Immature natural killer cell (primary cell): ENCODE data around the gene NMBR. TPM values are rescaled to one million over a fixed set of nuclear protein-coding genes. Genes with fewer than 3 reads are reported as not detected.
A peak's percentile ranks its signal among the peaks of the same experiment; 100 is the strongest.
"Not testable (repeated sequence)": the region's sequence is repeated elsewhere in the genome, so short reads cannot be mapped to it uniquely, and the experiment has no call there.

Source experiments
- DNase-seq, 3 donors: peaks; one replicate each; pipeline ENCODE4 v3.0.0; 2022; ENCODE audit warnings: mixed read lengths in 1 of 3
- H3K27ac Mint-ChIP-seq, 6 donors: one replicate each; pipeline ENCODE4 v1.8.0; 2020; ENCODE audit warnings: mixed read lengths in 6 of 6, mild to moderate bottlenecking in 5 of 6, inconsistent platforms in 4 of 6, moderate library complexity in 3 of 6
- H3K27me3 Mint-ChIP-seq, 3 donors: one replicate each; pipeline ENCODE4 v1.8.0; 2020 to 2021; ENCODE audit warnings: low read depth in 3 of 3, mild to moderate bottlenecking in 3 of 3, mixed read lengths in 3 of 3, moderate library complexity in 3 of 3, inconsistent platforms in 1 of 3
- H3K36me3 Mint-ChIP-seq, 3 donors: one replicate each; pipeline ENCODE4 v1.8.0; 2020; ENCODE audit warnings: mixed read lengths in 3 of 3, inconsistent platforms in 2 of 3, mild to moderate bottlenecking in 2 of 3
- H3K4me1 Mint-ChIP-seq, 2 donors: one replicate each; pipeline ENCODE4 v1.8.0; 2020; ENCODE audit warnings: inconsistent platforms in 2 of 2, mild to moderate bottlenecking in 2 of 2, mixed read lengths in 2 of 2, moderate library complexity in 1 of 2
- H3K4me3 Mint-ChIP-seq, 5 donors: one replicate each; pipeline ENCODE4 v1.8.0; 2020; ENCODE audit warnings: mild to moderate bottlenecking in 5 of 5, mixed read lengths in 5 of 5, inconsistent platforms in 3 of 5, moderate library complexity in 3 of 5
- H3K9me3 Mint-ChIP-seq, 6 donors: one replicate each; pipeline ENCODE4 v1.8.0; 2020; ENCODE audit warnings: mild to moderate bottlenecking in 6 of 6, mixed read lengths in 6 of 6, inconsistent platforms in 4 of 6, moderate library complexity in 3 of 6
- polyA plus RNA-seq, 3 donors: library from polyadenylated mRNA; unstranded; fragments of 300-500 nt; fragmentation: Illumina TruSeq; gene quantifications; one replicate each; pipeline ENCODE4 v1.2.3, GENCODE V29; 2021

The NMBR gene
- polyA plus RNA-seq, 3 donors from 2014 or later, result not detected

DNA sequence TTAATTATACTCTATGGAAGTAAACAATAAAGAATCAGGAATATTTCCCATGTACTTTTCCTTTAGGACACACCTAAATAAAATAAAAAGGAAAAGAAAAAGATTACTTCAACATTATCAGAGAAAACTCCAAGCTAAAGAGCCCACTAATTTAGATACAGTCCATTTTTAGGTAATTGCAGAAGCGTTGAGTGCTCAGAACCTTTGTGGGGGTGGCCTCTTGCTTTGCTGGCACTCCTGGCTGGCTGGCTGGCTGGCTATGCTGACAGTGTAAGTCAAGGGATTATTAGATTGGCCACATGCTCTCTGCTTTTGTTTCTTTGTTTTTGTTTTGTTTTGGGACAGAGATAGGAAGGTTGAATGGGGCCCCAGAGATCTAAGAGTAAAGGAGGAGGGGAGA lies 14.3 kb downstream of the NMBR start, which contains the start of gene GJE1:
Gene GJE1, plus strand, starts transcription at position 301 of the 400 bp plus-strand sequence. CDS start 234 bp downstream, outside the sequence.
- Mint-ChIP-seq H3K9me3 (peaks cover 0 to 4% (median 0%) of the 10 kb centered on the region in 6 donors), H3K4me3 (no peak within 1 kb of the TSS), H3K36me3 (no peaks in the 10 kb centered on the region), H3K27me3 (peaks cover 2 to 32% (median 10%) of the 10 kb centered on the region in 3 donors), H3K4me1 (no peaks in the 10 kb centered on the region), H3K27ac (no peak within 1 kb of the TSS)
- no peak for DNase-seq

DNA sequence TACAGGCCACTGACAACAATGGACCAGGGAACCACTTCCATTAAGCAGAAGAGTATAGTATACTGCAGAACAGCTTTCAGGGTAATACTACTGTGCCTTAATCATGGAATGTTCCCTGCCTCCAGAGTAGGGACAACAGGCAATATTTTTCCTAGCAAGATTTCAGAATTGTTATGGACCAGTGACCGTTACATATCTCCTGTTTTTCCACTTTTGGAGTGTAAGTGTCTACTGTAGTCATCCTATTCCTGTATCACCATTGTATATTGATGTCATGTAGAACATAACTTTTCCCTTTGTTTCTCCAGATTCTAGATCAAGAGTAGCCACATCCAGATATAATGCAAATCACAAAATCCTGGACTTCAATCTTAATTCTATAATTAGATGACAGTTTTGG lies 16.1 kb downstream of the NMBR start:
- no peaks in the 10 kb centered on the region for H3K36me3 Mint-ChIP-seq
- peaks cover 4 to 25% (median 10%) of the 10 kb centered on the region in 3 donors for H3K27me3 Mint-ChIP-seq
- peaks cover 0 to 4% (median 0%) of the 10 kb centered on the region in 6 donors for H3K9me3 Mint-ChIP-seq

GRCh38 chr6:142121342-142121741 lies 25.6 kb downstream of the NMBR start:
- no peaks in the 10 kb centered on the region for H3K36me3 Mint-ChIP-seq
- no peak overlapping the region for H3K27ac Mint-ChIP-seq
- no peak overlapping the region for H3K4me3 Mint-ChIP-seq
- H3K9me3 Mint-ChIP-seq, result no peaks in the 10 kb centered on the region
- no peak for DNase-seq
- H3K27me3 Mint-ChIP-seq, result peaks cover 0 to 10% (median 4%) of the 10 kb centered on the region in 3 donors
- H3K4me1 Mint-ChIP-seq, result no peaks in the 10 kb centered on the region

More for the DNA sequence above, 16.1 kb downstream of the NMBR start:
- Mint-ChIP-seq H3K27ac (no peak overlapping the region), H3K4me3 (no peak overlapping the region), H3K4me1 (no peaks in the 10 kb centered on the region)
- no peak for DNase-seq

DNA sequence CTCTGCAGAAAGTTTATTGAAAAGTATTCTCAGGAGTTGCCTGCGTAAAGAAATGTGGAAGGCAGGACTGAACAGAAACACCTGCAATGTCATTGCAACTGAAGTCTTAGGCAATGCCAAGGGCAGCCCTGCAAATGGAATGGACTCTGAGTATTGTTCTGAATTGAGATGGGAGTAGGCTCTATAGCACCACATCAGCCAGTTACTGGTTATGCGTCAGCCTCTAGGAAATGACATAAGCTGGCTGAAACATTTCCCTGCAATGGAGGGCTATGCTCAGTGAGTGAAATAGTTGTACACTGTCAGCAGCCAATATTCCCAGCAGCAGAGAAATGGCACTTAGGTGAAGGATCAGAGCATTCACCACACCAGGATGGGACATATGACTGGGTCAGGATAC lies 28.0 kb downstream of the NMBR start:
- Mint-ChIP-seq H3K27ac (no peak overlapping the region), H3K27me3 (peaks cover 0 to 7% (median 1%) of the 10 kb centered on the region in 3 donors), H3K4me3 (no peak overlapping the region), H3K9me3 (no peaks in the 10 kb centered on the region), H3K36me3 (no peaks in the 10 kb centered on the region), H3K4me1 (no peaks in the 10 kb centered on the region)
- DNase-seq, result no peak

GRCh38 chr6:142118328-142118727 lies 28.6 kb downstream of the NMBR start:
- no peak for DNase-seq
- peaks cover 0 to 7% (median 1%) of the 10 kb centered on the region in 3 donors for H3K27me3 Mint-ChIP-seq
- no peaks in the 10 kb centered on the region for H3K9me3 Mint-ChIP-seq
- no peaks in the 10 kb centered on the region for H3K36me3 Mint-ChIP-seq
- no peak overlapping the region for H3K27ac Mint-ChIP-seq
- no peaks in the 10 kb centered on the region for H3K4me1 Mint-ChIP-seq
- H3K4me3 Mint-ChIP-seq, result no peak overlapping the region

DNA sequence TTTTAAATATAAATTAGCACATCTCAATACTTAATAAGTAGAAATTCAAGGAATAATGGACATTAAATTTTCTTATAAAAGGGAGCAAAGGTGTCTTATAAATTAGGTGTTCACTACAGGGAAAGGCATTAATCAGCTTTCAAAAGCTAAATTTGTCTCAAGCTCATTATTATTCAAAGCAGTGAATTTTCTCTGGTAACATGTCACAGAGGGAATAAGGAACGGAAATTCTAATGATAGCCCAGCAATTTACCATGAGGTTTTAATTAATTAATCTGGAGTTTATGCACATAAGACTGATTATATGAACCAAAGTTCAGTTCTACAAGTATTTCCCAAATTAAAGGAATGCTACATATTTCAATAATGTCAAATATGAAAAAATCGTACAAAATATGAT lies 29.6 kb downstream of the NMBR start:
- Mint-ChIP-seq H3K27me3 (peaks cover 0 to 7% (median 1%) of the 10 kb centered on the region in 3 donors), H3K36me3 (no peaks in the 10 kb centered on the region), H3K9me3 (no peaks in the 10 kb centered on the region), H3K27ac (no peak overlapping the region), H3K4me1 (no peaks in the 10 kb centered on the region), H3K4me3 (no peak overlapping the region)
- no peak for DNase-seq

DNA sequence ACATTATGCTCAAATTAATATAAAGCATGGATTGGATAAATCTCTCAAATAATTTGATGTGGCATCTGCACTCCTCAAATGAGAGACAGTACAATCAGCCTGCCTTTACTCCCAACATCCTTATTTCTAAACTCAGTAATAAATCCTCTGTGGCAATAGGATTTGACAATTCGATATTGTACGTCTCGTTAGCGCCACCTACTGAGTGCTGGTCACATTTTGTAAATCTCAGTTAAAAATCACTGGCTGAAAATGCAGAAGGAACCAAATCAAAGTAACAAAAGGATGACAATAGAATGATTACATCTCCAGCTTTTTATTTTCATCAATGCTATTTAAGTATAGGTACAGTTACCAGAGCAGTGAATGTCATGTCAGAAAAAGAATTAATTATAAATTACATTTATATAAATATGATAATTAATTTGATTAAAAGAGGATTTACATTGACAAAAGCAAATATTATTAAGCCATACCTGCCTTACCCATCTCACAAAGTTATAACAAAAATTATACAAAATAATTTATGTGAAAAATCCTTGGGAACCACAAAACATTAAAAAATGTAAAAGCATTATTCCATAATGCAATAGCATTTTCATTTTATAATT lies 34.4 kb downstream of the NMBR start:
- H3K27me3 Mint-ChIP-seq, result peaks cover 0 to 12% (median 2%) of the 10 kb centered on the region in 3 donors

DNA sequence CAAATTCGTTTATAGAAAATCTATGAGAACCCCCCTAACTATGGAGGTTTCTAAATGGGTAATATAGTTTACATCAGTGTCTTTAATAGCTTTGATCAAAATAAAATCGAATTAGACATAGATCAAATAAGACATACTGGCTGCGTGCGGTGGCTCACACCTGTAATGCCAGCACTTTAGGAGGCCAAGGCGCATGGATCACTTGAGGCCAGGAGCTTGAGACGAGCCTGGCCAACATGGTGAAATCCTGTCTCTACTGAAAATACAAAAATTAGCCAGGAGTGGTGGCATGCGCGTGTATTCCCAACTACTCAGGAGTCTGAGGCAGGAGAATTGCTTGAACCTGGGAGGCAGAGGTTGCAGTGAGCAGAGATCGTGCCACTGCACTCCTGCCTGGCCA lies 36.1 kb downstream of the NMBR start:
- H3K4me1 Mint-ChIP-seq, H3K27ac Mint-ChIP-seq, H3K4me3 Mint-ChIP-seq, DNase-seq, H3K27me3 Mint-ChIP-seq, H3K36me3 Mint-ChIP-seq, H3K9me3 Mint-ChIP-seq: not testable (repeated sequence)

More for the DNA sequence above, 34.4 kb downstream of the NMBR start:
- Mint-ChIP-seq H3K36me3 (no peaks in the 10 kb centered on the region), H3K9me3 (no peaks in the 10 kb centered on the region), H3K4me1 (no peaks in the 10 kb centered on the region), H3K27ac (no peak overlapping the region), H3K4me3 (no peak overlapping the region)
- DNase-seq, result peak; percentile 30 to 55 (median 38)

- not testable (repeated sequence) for H3K4me3 Mint-ChIP-seq
Observed at GRCh38 chr6:142104820-142105219, 42.1 kb downstream of the NMBR start.

DNA sequence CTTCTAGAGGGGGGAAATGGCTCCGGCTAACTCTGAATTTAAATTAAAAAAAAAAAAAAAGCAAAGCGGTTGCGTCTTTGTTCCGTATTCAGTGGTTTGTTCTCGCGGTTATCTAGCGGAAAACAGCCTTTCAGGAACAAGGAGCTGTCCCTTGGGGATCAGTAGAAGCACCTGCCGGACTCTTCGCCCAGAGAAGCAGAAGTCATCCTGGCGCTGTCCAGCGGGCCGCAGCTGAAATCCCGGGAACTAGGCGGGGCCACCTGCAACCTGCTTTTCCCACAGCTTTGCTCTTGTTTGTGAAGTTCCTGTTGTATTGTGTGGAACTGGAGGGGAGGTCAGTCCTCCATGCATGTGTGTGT lies 58.1 kb downstream of the NMBR start:
- no peaks in the 10 kb centered on the region for H3K36me3 Mint-ChIP-seq
- DNase-seq, result no peak
- no peak overlapping the region for H3K4me3 Mint-ChIP-seq
- H3K27me3 Mint-ChIP-seq, result peaks cover 0 to 18% (median 3%) of the 10 kb centered on the region in 3 donors
- no peaks in the 10 kb centered on the region for H3K4me1 Mint-ChIP-seq
- H3K27ac Mint-ChIP-seq, result no peak overlapping the region
- peaks cover 0 to 3% (median 0%) of the 10 kb centered on the region in 6 donors for H3K9me3 Mint-ChIP-seq

More at GRCh38 chr6:142104820-142105219, 42.1 kb downstream of the NMBR start:
- H3K27me3 Mint-ChIP-seq, H3K9me3 Mint-ChIP-seq, DNase-seq, H3K4me1 Mint-ChIP-seq, H3K36me3 Mint-ChIP-seq, H3K27ac Mint-ChIP-seq: not testable (repeated sequence)

GRCh38 chr6:142087950-142088857 lies 58.7 kb downstream of the NMBR start:
- Mint-ChIP-seq H3K36me3 (no peaks in the 10 kb centered on the region), H3K9me3 (peaks cover 0 to 3% (median 0%) of the 10 kb centered on the region in 6 donors), H3K27me3 (peaks cover 4 to 18% (median 6%) of the 10 kb centered on the region in 3 donors), H3K4me3 (no peak overlapping the region), H3K4me1 (no peaks in the 10 kb centered on the region), H3K27ac (no peak overlapping the region)
- DNase-seq, result no peak

GRCh38 chr6:142079130-142079529 lies 67.8 kb downstream of the NMBR start:
- no peak for DNase-seq
- H3K27me3 Mint-ChIP-seq, result peaks cover 0 to 4% (median 2%) of the 10 kb centered on the region in 3 donors
- no peak overlapping the region for H3K27ac Mint-ChIP-seq
- no peak overlapping the region for H3K4me3 Mint-ChIP-seq
- peaks cover 0 to 2% (median 0%) of the 10 kb centered on the region in 6 donors for H3K9me3 Mint-ChIP-seq
- H3K36me3 Mint-ChIP-seq, result no peaks in the 10 kb centered on the region
- peaks cover 0 to 6% of the 10 kb centered on the region in 2 donors for H3K4me1 Mint-ChIP-seq

DNA sequence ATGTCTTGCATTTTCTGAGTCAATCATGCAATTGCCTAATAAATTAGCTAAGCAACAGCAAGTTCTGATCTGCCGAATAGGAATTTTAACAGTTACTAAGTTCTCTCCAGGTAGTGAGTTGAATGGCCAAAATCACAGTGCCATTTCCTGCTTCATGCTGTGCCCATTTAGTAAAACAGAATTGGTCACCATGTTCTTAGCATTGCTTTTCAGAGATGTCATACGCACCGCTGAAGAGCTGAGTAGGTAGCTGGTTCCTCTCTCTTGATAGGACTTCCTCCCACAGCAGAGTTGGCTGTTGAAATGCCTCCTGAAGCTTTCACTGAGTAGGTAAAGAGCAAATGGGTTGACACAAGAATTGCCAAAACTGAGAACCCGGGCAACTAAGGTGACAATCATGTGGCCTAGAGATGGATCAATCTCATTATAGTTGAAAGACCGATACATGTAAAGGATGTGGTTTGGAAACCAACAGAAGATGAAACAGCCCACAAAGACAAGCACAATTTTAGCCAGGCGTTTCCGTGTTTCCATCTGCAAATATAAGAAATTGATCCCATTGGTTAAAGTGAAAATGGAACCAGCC lies 71.3 kb downstream of the NMBR start:
- H3K36me3 Mint-ChIP-seq, result no peaks in the 10 kb centered on the region
- no peak overlapping the region for H3K4me3 Mint-ChIP-seq
- no peak overlapping the region for H3K27ac Mint-ChIP-seq
- no peak for DNase-seq
- H3K9me3 Mint-ChIP-seq, result peaks cover 0 to 8% (median 0%) of the 10 kb centered on the region in 6 donors
- no peaks in the 10 kb centered on the region for H3K27me3 Mint-ChIP-seq
- H3K4me1 Mint-ChIP-seq, result peaks cover 0 to 6% of the 10 kb centered on the region in 2 donors

DNA sequence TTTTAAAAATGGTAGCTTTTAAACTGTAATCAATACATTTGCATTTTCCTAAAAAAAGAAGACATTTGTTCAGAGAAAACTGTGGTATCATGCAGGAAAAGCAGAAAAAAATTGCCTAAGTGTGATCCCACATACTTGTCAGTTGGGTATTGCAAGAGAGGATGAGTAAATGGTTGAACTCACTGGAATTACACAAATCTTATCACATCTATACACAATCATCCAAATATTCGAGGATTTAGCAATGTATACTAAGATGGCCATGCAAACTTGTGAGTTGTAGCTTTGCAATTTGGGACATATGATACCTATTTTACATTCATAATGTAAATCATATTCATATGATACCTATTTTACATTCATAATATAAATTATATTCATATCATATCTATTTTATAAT lies 72.4 kb downstream of the NMBR start:
- peaks cover 0 to 8% (median 0%) of the 10 kb centered on the region in 6 donors for H3K9me3 Mint-ChIP-seq
- H3K27ac Mint-ChIP-seq, result no peak overlapping the region

More for the DNA sequence above, 72.4 kb downstream of the NMBR start:
- Mint-ChIP-seq H3K4me1 (peaks cover 0 to 6% of the 10 kb centered on the region in 2 donors), H3K4me3 (no peak overlapping the region), H3K36me3 (no peaks in the 10 kb centered on the region), H3K27me3 (no peaks in the 10 kb centered on the region)
- no peak for DNase-seq
